C1 segment of cervical spinal cord (tissue), 14 donors: Measurements from ENCODE around the gene TPI1.

Source experiments
- DNase-seq, 14 donors: peaks; one replicate each; lab custom pipeline; 2025; lab: John Stamatoyannopoulos, UW

The TPI1 gene

DNA sequence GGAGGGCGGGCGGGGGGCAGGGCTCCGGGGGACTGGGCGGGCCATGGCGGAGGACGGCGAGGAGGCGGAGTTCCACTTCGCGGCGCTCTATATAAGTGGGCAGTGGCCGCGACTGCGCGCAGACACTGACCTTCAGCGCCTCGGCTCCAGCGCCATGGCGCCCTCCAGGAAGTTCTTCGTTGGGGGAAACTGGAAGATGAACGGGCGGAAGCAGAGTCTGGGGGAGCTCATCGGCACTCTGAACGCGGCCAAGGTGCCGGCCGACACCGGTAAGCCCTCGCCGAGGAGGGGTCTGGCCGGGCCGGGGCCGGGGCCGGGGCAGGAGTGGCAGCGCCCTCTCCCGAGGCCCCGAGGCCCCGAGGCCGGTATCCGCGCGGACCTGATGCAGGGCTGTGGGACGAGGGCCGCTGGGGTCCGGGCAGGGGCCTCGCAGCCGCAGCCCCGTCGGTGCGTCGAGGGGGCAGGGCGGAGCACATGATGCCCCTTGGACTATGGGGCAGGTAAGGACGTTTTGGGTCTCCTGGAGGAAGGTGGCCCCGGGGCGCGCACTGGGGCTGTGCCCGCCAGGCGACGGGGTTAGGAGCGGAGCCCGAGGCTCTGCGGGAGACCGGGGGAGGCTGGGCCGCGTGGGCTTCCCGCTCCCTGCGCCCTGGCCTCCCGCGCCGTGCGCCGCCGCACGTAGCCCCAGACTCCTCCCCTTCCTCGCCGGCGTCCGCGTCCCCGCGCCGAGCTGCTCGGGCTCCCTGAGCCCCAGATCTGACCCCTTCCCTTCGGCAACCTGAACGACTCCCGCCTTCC lies at the start of gene TPI1:
Gene TPI1 (plus strand): TSS at position 119 of the 798 bp plus-strand sequence. CDS start 36 bp downstream, at position 155.
- peak in 11 of 14 donors; percentile 66 to 86 (median 77) for DNase-seq

- no peak for DNase-seq
Observed at GRCh38 chr12:6817662-6818157, 49.6 kb upstream of the TPI1 start.

GRCh38 chr12:6818222-6818621 lies 49.1 kb upstream of the TPI1 start:
- no peak for DNase-seq

- no peak for DNase-seq
Observed at GRCh38 chr12:6818645-6819044, 48.7 kb upstream of the TPI1 start.

DNA sequence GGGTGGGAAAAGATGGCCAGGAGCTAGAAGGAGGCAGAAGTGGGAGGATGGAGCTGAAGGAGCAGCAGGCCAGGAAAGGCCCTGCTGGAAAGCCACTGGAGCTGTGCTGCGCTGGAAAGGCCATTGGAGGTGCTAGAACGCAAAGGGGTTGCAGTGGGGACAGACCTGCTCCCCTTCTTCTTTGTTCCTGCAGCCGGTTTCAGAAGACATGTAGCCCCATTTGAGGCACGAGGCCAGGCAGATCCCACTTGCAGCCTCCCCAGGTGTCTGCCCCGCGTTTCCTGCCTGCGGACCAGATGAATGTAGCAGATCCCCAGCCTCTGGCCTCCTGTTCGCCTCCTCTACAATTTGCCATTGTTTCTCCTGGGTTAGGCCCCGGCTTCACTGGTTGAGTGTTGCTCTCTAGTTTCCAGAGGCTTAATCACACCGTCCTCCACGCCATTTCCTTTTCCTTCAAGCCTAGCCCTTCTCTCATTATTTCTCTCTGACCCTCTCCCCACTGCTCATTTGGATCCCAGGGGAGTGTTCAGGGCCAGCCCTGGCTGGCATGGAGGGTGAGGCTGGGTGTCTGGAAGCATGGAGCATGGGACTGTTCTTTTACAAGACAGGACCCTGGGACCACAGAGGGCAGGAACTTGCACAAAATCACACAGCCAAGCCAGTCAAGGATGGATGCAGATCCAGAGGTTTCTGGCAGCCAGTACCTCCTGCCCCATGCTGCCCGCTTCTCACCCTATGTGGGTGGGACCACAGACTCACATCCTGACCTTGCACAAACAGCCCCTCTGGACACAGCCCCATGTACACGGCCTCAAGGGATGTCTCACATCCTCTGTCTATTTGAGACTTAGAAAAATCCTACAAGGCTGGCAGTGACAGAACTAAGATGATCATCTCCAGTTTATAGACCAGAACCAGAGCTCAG lies 48.0 kb upstream of the TPI1 start:
- no peak for DNase-seq

DNA sequence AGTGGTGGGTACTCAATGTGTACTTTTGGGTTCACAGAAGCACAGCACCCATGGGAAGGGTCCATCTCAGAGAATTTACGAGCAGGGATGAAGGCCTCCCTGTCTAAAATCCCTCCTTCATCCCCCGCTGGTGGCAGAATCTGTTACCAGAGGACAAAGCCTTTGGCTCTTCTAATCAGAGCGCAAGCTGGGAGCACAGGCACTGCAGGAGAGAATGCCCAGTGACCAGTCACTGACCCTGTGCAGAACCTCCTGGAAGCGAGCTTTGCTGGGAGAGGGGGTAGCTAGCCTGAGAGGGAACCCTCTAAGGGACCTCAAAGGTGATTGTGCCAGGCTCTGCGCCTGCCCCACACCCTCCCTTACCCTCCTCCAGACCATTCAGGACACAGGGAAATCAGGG lies 47.2 kb upstream of the TPI1 start:
- DNase-seq: peak in 1 of 14 donors; percentile 45

GRCh38 chr12:6821591-6822425 lies 45.5 kb upstream of the TPI1 start, which contains the start of gene GPR162:
TSS of gene GPR162 (plus strand) at chr12:6821821. CDS start at chr12:6823899, 2,078 bp downstream.
- peak in 11 of 14 donors; percentile 26 to 94 (median 54) for DNase-seq

GRCh38 chr12:6822426-6823135 lies 44.8 kb upstream of the TPI1 start:
- peak in 1 of 14 donors; percentile 48 for DNase-seq

- no peak for DNase-seq
Observed at GRCh38 chr12:6823182-6824084, 43.9 kb upstream of the TPI1 start.

DNA sequence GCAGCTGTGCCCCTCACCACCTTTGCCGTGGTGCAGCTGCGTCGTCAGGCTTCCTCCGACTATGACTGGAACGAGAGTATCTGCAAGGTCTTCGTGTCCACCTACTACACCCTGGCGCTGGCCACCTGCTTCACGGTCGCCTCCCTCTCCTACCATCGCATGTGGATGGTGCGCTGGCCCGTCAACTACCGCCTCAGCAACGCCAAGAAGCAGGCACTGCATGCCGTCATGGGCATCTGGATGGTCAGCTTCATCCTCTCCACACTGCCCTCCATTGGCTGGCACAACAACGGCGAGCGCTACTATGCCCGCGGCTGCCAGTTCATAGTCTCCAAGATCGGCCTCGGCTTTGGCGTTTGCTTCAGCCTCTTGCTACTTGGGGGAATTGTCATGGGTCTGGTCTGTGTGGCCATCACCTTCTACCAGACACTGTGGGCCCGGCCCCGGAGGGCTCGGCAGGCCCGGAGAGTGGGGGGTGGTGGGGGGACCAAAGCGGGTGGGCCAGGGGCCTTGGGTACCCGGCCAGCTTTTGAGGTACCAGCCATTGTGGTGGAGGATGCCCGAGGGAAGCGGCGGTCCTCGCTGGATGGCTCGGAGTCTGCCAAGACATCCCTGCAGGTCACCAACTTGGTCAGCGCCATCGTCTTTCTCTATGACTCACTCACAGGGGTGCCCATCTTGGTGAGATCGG lies 43.1 kb upstream of the TPI1 start:
- DNase-seq: peak in 1 of 14 donors; percentile 43

GRCh38 chr12:6824901-6825381 lies 42.4 kb upstream of the TPI1 start:
- peak in 1 of 14 donors; percentile 70 for DNase-seq

DNA sequence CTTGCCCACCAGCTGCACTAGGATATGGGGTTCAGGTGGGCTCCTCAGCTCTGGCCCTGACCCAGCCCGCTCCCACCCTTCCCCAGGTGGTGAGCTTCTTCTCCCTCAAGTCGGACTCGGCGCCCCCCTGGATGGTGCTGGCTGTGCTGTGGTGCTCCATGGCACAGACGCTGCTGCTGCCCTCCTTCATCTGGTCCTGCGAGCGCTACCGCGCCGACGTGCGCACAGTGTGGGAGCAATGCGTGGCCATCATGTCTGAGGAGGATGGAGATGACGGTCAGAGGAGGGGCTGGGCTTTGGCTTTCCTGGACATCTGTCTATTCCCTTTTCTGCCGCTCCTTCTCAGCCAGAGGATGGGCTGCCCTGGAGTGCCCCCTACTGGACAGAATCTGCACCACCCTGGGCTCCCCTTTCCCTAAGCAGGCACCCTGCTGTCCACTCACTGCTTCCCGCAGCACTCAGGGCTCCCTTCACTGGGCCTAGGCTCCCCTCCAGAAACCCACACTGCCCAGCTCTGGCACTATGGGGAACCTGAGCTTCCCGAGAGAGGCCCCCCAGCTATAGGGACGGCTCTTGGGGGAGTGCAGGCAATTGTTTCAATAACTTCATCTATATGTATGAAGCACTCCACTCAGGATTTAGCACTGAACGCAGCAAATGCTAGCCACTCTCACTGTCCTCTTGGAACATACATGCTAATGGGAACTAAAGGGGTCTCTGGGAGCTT lies 41.8 kb upstream of the TPI1 start:
- DNase-seq: peak in 13 of 14 donors; percentile 18 to 85 (median 69)

GRCh38 chr12:6826125-6826733 lies 41.1 kb upstream of the TPI1 start:
- no peak for DNase-seq

- DNase-seq: no peak
Observed at GRCh38 chr12:6826734-6827436, 40.4 kb upstream of the TPI1 start.

DNA sequence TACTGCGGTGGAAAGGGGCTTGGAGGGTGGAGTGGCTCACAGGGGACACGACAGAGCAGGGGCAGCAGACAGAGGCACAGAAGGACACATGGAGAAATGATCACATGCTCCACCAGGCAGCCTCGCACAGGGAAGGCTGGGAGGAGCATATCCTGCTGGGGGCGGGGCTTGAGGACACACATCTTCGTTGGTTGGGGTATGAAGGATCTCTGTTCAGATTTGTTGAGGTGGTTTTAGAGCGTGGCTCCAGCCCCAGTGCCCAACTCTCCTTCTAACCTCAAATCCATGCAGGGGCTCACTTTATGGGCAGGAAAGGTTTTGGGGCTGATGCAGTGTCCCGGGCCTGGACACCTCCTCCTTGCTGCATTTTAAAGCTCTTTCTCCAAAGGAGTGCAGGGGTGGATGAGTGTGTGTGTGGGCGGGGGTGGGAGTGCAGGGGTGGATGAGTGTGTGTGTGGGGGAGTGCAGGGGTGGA lies 39.9 kb upstream of the TPI1 start:
- DNase-seq: peak in 9 of 14 donors; percentile 15 to 91 (median 35)

DNA sequence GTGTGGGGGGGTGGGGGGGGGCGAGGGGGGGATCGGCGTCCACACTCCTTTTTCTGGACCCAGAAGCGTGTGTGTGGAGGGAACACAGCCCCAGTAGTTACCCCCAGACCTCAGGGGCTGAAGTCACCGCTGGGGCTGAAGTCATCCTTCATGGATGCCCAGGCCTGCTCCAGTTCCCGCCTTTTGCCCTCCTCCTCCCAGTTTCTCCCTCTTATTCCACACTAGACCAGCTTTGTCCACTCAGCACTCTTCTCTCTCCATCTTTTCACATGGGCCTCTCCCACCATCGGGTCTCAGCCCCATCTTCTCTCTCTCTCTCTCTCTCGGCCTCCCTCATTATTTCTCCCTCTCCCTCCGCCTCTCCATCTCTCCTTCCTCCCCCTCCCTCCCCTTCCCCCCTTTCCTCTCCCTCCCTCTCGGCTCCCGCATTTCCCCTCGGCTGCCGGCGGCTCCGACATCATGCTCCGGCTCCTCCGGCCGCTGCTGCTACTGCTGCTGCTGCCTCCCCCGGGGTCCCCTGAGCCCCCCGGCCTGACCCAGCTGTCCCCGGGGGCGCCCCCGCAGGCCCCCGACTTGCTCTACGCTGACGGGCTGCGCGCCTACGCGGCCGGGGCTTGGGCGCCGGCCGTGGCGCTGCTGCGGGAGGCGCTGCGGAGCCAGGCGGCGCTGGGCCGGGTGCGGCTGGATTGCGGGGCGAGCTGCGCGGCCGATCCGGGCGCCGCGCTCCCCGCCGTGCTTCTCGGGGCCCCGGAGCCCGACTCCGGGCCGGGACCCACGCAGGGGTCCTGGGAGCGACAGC lies 39.1 kb upstream of the TPI1 start, which contains the start of gene P3H3:
Gene P3H3 (plus strand): TSS at position 426 of the 799 bp plus-strand sequence. CDS start 34 bp downstream, at position 460.
- DNase-seq: peak in 3 of 14 donors; percentile 9 to 63 (median 28)
